Brain microvascular endothelial cell (primary cell): ENCODE measurements around the gene S100A14.

Source experiments
- DNase-seq: peaks from one replicate; pipeline ENCODE4 v3.0.0-alpha.2; 2020
- H3K27ac ChIP-seq: fragments of 250-450 bp; sonication (Bioruptor Pico); 2 replicates; pipeline ENCODE4 v1.5.1; 2020; ENCODE audit warnings: mild to moderate bottlenecking, moderate library complexity
- H3K27me3 ChIP-seq: fragments of 250-450 bp; sonication (Bioruptor Pico); replicated peaks from 2 replicates; pipeline ENCODE4 v1.5.1; 2020; ENCODE audit warnings: mild to moderate bottlenecking
- H3K36me3 ChIP-seq: fragments of 250-450 bp; sonication (Bioruptor Pico); replicated peaks from 2 replicates; pipeline ENCODE4 v1.5.1; 2020; ENCODE audit warnings: mild to moderate bottlenecking
- H3K4me3 ChIP-seq: 2 replicates; pipeline ENCODE4 v1.5.1; 2011; ENCODE audit warnings: low read depth, mild to moderate bottlenecking, control low read depth, low read length, moderate library complexity
- CTCF ChIP-seq: IDR thresholded peaks from 2 replicates; pipeline ENCODE4 v1.5.1; 2011; ENCODE audit warnings: low read depth, mild to moderate bottlenecking, moderate library complexity, low read length, control low read depth, inconsistent platforms; ENCODE audit errors: missing control alignments
- in situ Hi-C: cut with HindIII; loops from 2 replicates; pipeline ENCODE4 v1.10.0; 2017; ENCODE audit warnings: low sequenced_read_pairs, low pct_ligation_motif_present

Gene S100A14

GRCh38 chr1:153613406-153613805 is 2.7 kb downstream of the S100A14 start:
- peaks cover 1% of the 10 kb centered on the region for H3K36me3 ChIP-seq
- in situ Hi-C loops, result no loop called here
- H3K27me3 ChIP-seq, result no peaks in the 10 kb centered on the region
- DNase-seq, result no peak
- no peak overlapping the region for H3K4me3 ChIP-seq
- TF ChIP-seq CTCF, result no peak
- H3K27ac ChIP-seq, result no peak overlapping the region

GRCh38 chr1:153612755-153613331 is 3.3 kb downstream of the S100A14 start, which contains the start of gene S100A16:
Gene S100A16, minus strand, starts transcription at chr1:153613137. Its CDS starts 4,986 bp downstream, at chr1:153608151.
- in situ Hi-C loops, result no loop called here
- peak; percentile 27 for DNase-seq
- Histone ChIP-seq H3K27me3 (no peaks in the 10 kb centered on the region), H3K27ac (no peak within 1 kb of the TSS), H3K4me3 (peak within 1 kb of the TSS; percentile 61), H3K36me3 (peaks cover 2% of the 10 kb centered on the region)
- no peak for TF ChIP-seq CTCF

- H3K36me3 ChIP-seq, result peaks cover 4% of the 10 kb centered on the region
- no peak overlapping the region for H3K27ac ChIP-seq
- no peak for DNase-seq
- H3K27me3 ChIP-seq, result no peaks in the 10 kb centered on the region
- peak overlapping the region; percentile 61 for H3K4me3 ChIP-seq
- no peak for TF ChIP-seq CTCF
- in situ Hi-C loops, result no loop called here
Measured at GRCh38 chr1:153612111-153612754, 3.9 kb downstream of the S100A14 start.

- H3K4me3 ChIP-seq, result peak overlapping the region; percentile 61
- no peak for TF ChIP-seq CTCF
- no peak for DNase-seq
- in situ Hi-C loops, result no loop called here
- no peaks in the 10 kb centered on the region for H3K27me3 ChIP-seq
- no peak overlapping the region for H3K27ac ChIP-seq
- H3K36me3 ChIP-seq, result peaks cover 9% of the 10 kb centered on the region
Measured at GRCh38 chr1:153611356-153611755, 4.8 kb downstream of the S100A14 start.

GRCh38 chr1:153610811-153611301 is 5.3 kb downstream of the S100A14 start:
- H3K4me3 ChIP-seq, result no peak overlapping the region
- in situ Hi-C loops, result no loop called here
- H3K27me3 ChIP-seq, result no peaks in the 10 kb centered on the region
- no peak for TF ChIP-seq CTCF
- no peak for DNase-seq
- peaks cover 9% of the 10 kb centered on the region for H3K36me3 ChIP-seq
- H3K27ac ChIP-seq, result no peak overlapping the region

- no peak for DNase-seq
- Histone ChIP-seq H3K27ac (no peak overlapping the region), H3K36me3 (peaks cover 9% of the 10 kb centered on the region), H3K4me3 (no peak overlapping the region), H3K27me3 (no peaks in the 10 kb centered on the region)
- in situ Hi-C loops, result no loop called here
- TF ChIP-seq CTCF, result no peak
Measured at GRCh38 chr1:153610334-153610733, 5.8 kb downstream of the S100A14 start.
